Muscle layer of colon (tissue), 2 donors: ENCODE data around the gene ZNF524.

Experiments
- H3K27ac ChIP-seq: one replicate; pipeline ENCODE4 v1.7.0; 2013; ENCODE audit warnings: low read depth, mild to moderate bottlenecking, low read length, moderate library complexity
- H3K27me3 ChIP-seq, 2 donors: one replicate each; pipeline ENCODE4 v1.7.0; 2013; ENCODE audit warnings: low read length in 2 of 2, mild to moderate bottlenecking in 2 of 2; ENCODE audit not compliant: insufficient read depth in 2 of 2, control insufficient read depth in 1 of 2
- H3K36me3 ChIP-seq: one replicate; pipeline ENCODE4 v1.7.0; 2013; ENCODE audit warnings: mild to moderate bottlenecking, low read length; ENCODE audit not compliant: insufficient read depth
- H3K4me1 ChIP-seq: one replicate; pipeline ENCODE4 v1.7.0; 2013; ENCODE audit warnings: mild to moderate bottlenecking, low read length; ENCODE audit not compliant: insufficient read depth
- H3K4me3 ChIP-seq, 2 donors: one replicate each; pipeline ENCODE4 v1.7.0; 2013; ENCODE audit warnings: low read length in 2 of 2, low read depth in 1 of 2, mild to moderate bottlenecking in 1 of 2, moderate library complexity in 1 of 2
- H3K9ac ChIP-seq: one replicate; pipeline ENCODE4 v1.7.0; 2013; ENCODE audit warnings: low read length
- H3K9me3 ChIP-seq: one replicate; pipeline ENCODE4 v1.7.0; 2013; ENCODE audit warnings: mild to moderate bottlenecking, low read length
- donor health status: abdominal sarcoma.
- donor health status: Adenocarcinoma of cecum.

ZNF524 gene

GRCh38 chr19:55640577-55641425 is 40.7 kb downstream of the ZNF524 start, which contains the start of gene ZNF580:
TSS of gene ZNF580 (plus strand) at chr19:55641002. CDS start at chr19:55642509, 1,507 bp downstream.
- H3K27ac ChIP-seq, result peak within 1 kb of the TSS; percentile 84
- H3K9me3 ChIP-seq, result no peaks in the 10 kb centered on the region
- H3K4me1 ChIP-seq, result peaks cover 50% of the 10 kb centered on the region
- H3K36me3 ChIP-seq, result peaks cover 10% of the 10 kb centered on the region
- no peaks in the 10 kb centered on the region for H3K27me3 ChIP-seq
- peak within 1 kb of the TSS; percentile 78 to 95 for H3K4me3 ChIP-seq
- peak within 1 kb of the TSS; percentile 54 for H3K9ac ChIP-seq

- Histone ChIP-seq H3K9ac (peak overlapping the region; percentile 54), H3K4me3 (peak overlapping the region; percentile 78 to 95), H3K27me3 (no peaks in the 10 kb centered on the region), H3K9me3 (no peaks in the 10 kb centered on the region), H3K4me1 (peaks cover 42% of the 10 kb centered on the region), H3K36me3 (peaks cover 10% of the 10 kb centered on the region), H3K27ac (peak overlapping the region; percentile 84)
These were observed 41.5 kb downstream of the ZNF524 start for GRCh38 chr19:55641426-55642152.

- H3K27me3 ChIP-seq, result no peaks in the 10 kb centered on the region
- H3K27ac ChIP-seq, result peak overlapping the region; percentile 84
- H3K4me3 ChIP-seq, result peak overlapping the region; percentile 78 to 95
- H3K9ac ChIP-seq, result peak overlapping the region; percentile 39
- H3K4me1 ChIP-seq, result peaks cover 40% of the 10 kb centered on the region
- peaks cover 10% of the 10 kb centered on the region for H3K36me3 ChIP-seq
- H3K9me3 ChIP-seq, result no peaks in the 10 kb centered on the region
These were observed 42.3 kb downstream of the ZNF524 start for GRCh38 chr19:55642153-55643002.

GRCh38 chr19:55643003-55643886 is 43.2 kb downstream of the ZNF524 start, which contains the start of gene ZNF581:
TSS of gene ZNF581 (plus strand) at chr19:55643649. CDS start at chr19:55644572, 923 bp downstream.
- Histone ChIP-seq H3K9me3 (no peaks in the 10 kb centered on the region), H3K27me3 (no peaks in the 10 kb centered on the region), H3K4me1 (peaks cover 40% of the 10 kb centered on the region), H3K4me3 (peak within 1 kb of the TSS; percentile 78 to 95), H3K9ac (peak within 1 kb of the TSS; percentile 58), H3K27ac (peak within 1 kb of the TSS; percentile 84), H3K36me3 (peaks cover 10% of the 10 kb centered on the region)

- Histone ChIP-seq H3K27me3 (no peaks in the 10 kb centered on the region), H3K4me1 (peaks cover 35% of the 10 kb centered on the region), H3K9me3 (no peaks in the 10 kb centered on the region), H3K36me3 (peaks cover 10% of the 10 kb centered on the region), H3K4me3 (peak overlapping the region; percentile 78 to 95), H3K27ac (peak overlapping the region; percentile 52), H3K9ac (peak overlapping the region; percentile 58)
These were observed 43.7 kb downstream of the ZNF524 start for GRCh38 chr19:55643887-55644176.

GRCh38 chr19:55644191-55644833 is 44.2 kb downstream of the ZNF524 start:
- Histone ChIP-seq H3K4me3 (peak overlapping the region; percentile 78 to 95), H3K27me3 (no peaks in the 10 kb centered on the region), H3K4me1 (peaks cover 35% of the 10 kb centered on the region), H3K9me3 (no peaks in the 10 kb centered on the region), H3K9ac (peak overlapping the region; percentile 58), H3K27ac (peak overlapping the region; percentile 52), H3K36me3 (peaks cover 10% of the 10 kb centered on the region)

GRCh38 chr19:55644842-55645511 is 44.9 kb downstream of the ZNF524 start:
- no peaks in the 10 kb centered on the region for H3K27me3 ChIP-seq
- H3K4me1 ChIP-seq, result peaks cover 33% of the 10 kb centered on the region
- no peak overlapping the region for H3K9ac ChIP-seq
- H3K9me3 ChIP-seq, result no peaks in the 10 kb centered on the region
- peak overlapping the region in 1 of 2 donors; percentile 95 for H3K4me3 ChIP-seq
- peaks cover 10% of the 10 kb centered on the region for H3K36me3 ChIP-seq
- H3K27ac ChIP-seq, result peak overlapping the region; percentile 37

- Histone ChIP-seq H3K9me3 (no peaks in the 10 kb centered on the region), H3K27me3 (no peaks in the 10 kb centered on the region), H3K27ac (no peak overlapping the region), H3K4me3 (no peak overlapping the region), H3K4me1 (peaks cover 27% of the 10 kb centered on the region), H3K36me3 (peaks cover 10% of the 10 kb centered on the region), H3K9ac (no peak overlapping the region)
These were observed 45.4 kb downstream of the ZNF524 start for GRCh38 chr19:55645512-55645881.

- Histone ChIP-seq H3K9me3 (no peaks in the 10 kb centered on the region), H3K36me3 (peaks cover 10% of the 10 kb centered on the region), H3K27me3 (no peaks in the 10 kb centered on the region), H3K27ac (peak overlapping the region; percentile 81), H3K9ac (peak overlapping the region; percentile 11), H3K4me1 (peaks cover 27% of the 10 kb centered on the region), H3K4me3 (peak overlapping the region; percentile 67 to 78)
These were observed 47.0 kb downstream of the ZNF524 start for GRCh38 chr19:55646889-55647731.
